Natural killer cell (primary cell): ENCODE data around the gene SLC47A2. TPM values are rescaled to one million over a fixed set of nuclear protein-coding genes. Genes with fewer than 3 reads are reported as not detected.

ENCODE experiments used
- ATAC-seq, 3 donors: fragments of 150-1000 bp in 2 of 3; fragments of 200-7000 bp in 1 of 3; cut with Tn5 transposase; 1 replicate in 1 of 3; 2 replicates in 2 of 3; pipeline ENCODE4 v1.10.0; 2021; ENCODE audit warnings: mild to moderate bottlenecking in 2 of 3, moderate library complexity in 2 of 3
- DNase-seq, 2 donors: peaks; one replicate each; pipeline versions ENCODE4 v3.0.0 to v3.0.0-alpha.2; 2013 to 2021; ENCODE audit warnings: mixed read lengths in 1 of 2
- H3K27ac ChIP-seq: one replicate; pipeline ENCODE4 v1.5.1; 2013; ENCODE audit warnings: mild to moderate bottlenecking, low read length
- H3K27me3 ChIP-seq: one replicate; pipeline ENCODE4 v1.6.1; 2013; ENCODE audit warnings: low read length; ENCODE audit not compliant: control insufficient read depth, insufficient read depth
- H3K36me3 ChIP-seq: one replicate; pipeline ENCODE4 v1.6.1; 2013; ENCODE audit warnings: low read length; ENCODE audit not compliant: control insufficient read depth, insufficient read depth
- H3K4me1 ChIP-seq: one replicate; pipeline ENCODE4 v1.6.1; 2013; ENCODE audit warnings: low read length; ENCODE audit not compliant: control insufficient read depth, insufficient read depth
- H3K4me3 ChIP-seq: one replicate; pipeline ENCODE4 v1.5.1; 2013; ENCODE audit warnings: low read length
- H3K9me3 ChIP-seq: one replicate; pipeline ENCODE4 v1.6.1; 2013; ENCODE audit warnings: low read length; ENCODE audit not compliant: control insufficient read depth, insufficient read depth
- H3K27ac Mint-ChIP-seq, 2 donors: one replicate each; pipeline ENCODE4 v1.8.0; 2022; ENCODE audit warnings: mild to moderate bottlenecking in 2 of 2, mixed read lengths in 2 of 2, moderate library complexity in 1 of 2
- H3K27me3 Mint-ChIP-seq, 2 donors: one replicate each; pipeline ENCODE4 v1.8.0; 2022; ENCODE audit warnings: low read depth in 2 of 2, mixed read lengths in 2 of 2
- H3K36me3 Mint-ChIP-seq: one replicate; pipeline ENCODE4 v1.8.0; 2022; ENCODE audit warnings: mixed read lengths
- H3K4me1 Mint-ChIP-seq, 2 donors: one replicate each; pipeline ENCODE4 v1.8.0; 2022; ENCODE audit warnings: mixed read lengths in 2 of 2
- H3K4me3 Mint-ChIP-seq: one replicate; pipeline ENCODE4 v1.8.0; 2022; ENCODE audit warnings: mild to moderate bottlenecking, moderate library complexity, mixed read lengths
- H3K9me3 Mint-ChIP-seq, 2 donors: one replicate each; pipeline ENCODE4 v1.8.0; 2022; ENCODE audit warnings: mixed read lengths in 2 of 2
- CTCF ChIP-seq: fragments of 200-600 bp; IDR thresholded peaks from one replicate; pipeline ENCODE4 v1.8.0; 2022; ENCODE audit warnings: antibody characterized with exemption
- WGBS: methylation state at CpG from one replicate; pipeline ENCODE4 v1.1.7; 2013; ENCODE audit warnings: missing lambda C conversion rate; ENCODE audit not compliant: insufficient coverage; 5-methylcytosine and 5-hydroxymethylcytosine counted together
- intact Hi-C: fragments of 100-400 bp; cut with micrococcal nuclease; formaldehyde crosslinking; loops from one replicate; pipeline ENCODE4 v1.14.2; 2022
- total RNA-seq, 4 donors: library from RNA; stranded (reverse); fragments of 120-200 nt in 1 of 4; gene quantifications; one replicate each; pipeline versions ENCODE4 v1.2.3 to v1.2.4, GENCODE V29; 2013 to 2022

The SLC47A2 gene
- total RNA-seq, 3 donors from 2014 or later (not counting 1 experiment from before 2014, with no cell fraction given) = not detected

DNA sequence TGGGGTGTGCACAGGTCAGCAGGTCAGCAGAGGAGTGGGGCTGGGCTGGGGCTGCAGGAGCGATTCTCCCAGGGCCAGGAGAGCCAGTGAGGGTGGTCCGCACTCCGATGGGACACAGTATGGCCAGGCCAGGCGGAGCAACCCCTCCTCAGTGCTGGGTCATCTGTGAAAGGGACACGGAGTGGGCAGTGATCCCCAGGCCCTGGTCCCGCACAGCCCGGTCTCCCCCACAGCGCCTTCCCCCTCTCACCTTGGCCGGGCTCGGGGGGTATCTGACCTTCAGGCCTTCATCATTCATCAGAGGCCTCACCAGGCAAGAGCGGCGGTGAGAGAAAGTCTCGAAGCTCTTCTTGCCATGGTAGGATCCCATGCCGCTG lies 21.7 kb upstream of the SLC47A2 start:
- intact Hi-C loops = no loop called here
- Histone ChIP-seq H3K4me1 (no peaks in the 10 kb centered on the region), H3K36me3 (no peaks in the 10 kb centered on the region), H3K9me3 (no peaks in the 10 kb centered on the region), H3K27ac (no peak overlapping the region), H3K4me3 (no peak overlapping the region), H3K27me3 (no peaks in the 10 kb centered on the region)
- Mint-ChIP-seq H3K27ac (no peak overlapping the region), H3K27me3 (peaks cover 0 to 3% of the 10 kb centered on the region in 2 donors), H3K4me3 (no peak overlapping the region), H3K4me1 (no peaks in the 10 kb centered on the region), H3K36me3 (no peaks in the 10 kb centered on the region), H3K9me3 (no peaks in the 10 kb centered on the region)
- DNase-seq (no peak), ATAC-seq (no peak)
- 93% methylated on average over 14 of the region's 14 CpGs for WGBS
- TF ChIP-seq CTCF = no peak

- no peaks in the 10 kb centered on the region for H3K4me1 ChIP-seq
- no peak for DNase-seq
- H3K27me3 ChIP-seq = no peaks in the 10 kb centered on the region
- no peak overlapping the region for H3K27ac ChIP-seq
- Mint-ChIP-seq H3K27ac (no peak overlapping the region), H3K36me3 (no peaks in the 10 kb centered on the region), H3K4me3 (no peak overlapping the region), H3K4me1 (no peaks in the 10 kb centered on the region), H3K9me3 (no peaks in the 10 kb centered on the region), H3K27me3 (peaks cover 0 to 3% of the 10 kb centered on the region in 2 donors)
- no peak overlapping the region for H3K4me3 ChIP-seq
- no peak for ATAC-seq
- H3K36me3 ChIP-seq = no peaks in the 10 kb centered on the region
- WGBS = 81% methylated on average over 15 of the region's 15 CpGs
- intact Hi-C loops = no loop called here
- no peaks in the 10 kb centered on the region for H3K9me3 ChIP-seq
- no peak for TF ChIP-seq CTCF
Measured at GRCh38 chr17:19737305-19738072, 21.1 kb upstream of the SLC47A2 start.

DNA sequence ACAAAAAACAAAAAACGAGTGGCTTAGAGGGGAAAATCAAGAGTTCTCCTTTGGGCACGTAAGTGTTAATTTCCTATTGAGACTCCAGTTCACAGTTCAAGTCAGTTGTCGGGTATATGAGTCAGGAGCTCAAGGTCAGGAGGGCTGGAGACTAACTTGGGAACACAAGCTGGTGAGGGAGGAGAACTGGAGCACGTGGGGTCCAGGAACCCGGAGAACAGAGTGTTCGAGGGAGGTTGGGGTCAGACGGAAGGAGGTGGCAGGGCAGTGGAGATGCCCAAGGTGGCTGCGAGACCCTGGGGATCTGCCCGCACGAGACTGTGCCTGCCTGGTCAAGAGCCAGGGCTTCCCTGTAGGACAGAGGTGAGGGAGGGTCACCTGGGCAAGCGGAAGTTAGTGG lies 19.7 kb upstream of the SLC47A2 start:
- Mint-ChIP-seq H3K4me3 (no peak overlapping the region), H3K36me3 (no peaks in the 10 kb centered on the region), H3K27me3 (peaks cover 0 to 3% of the 10 kb centered on the region in 2 donors), H3K27ac (no peak overlapping the region), H3K9me3 (no peaks in the 10 kb centered on the region), H3K4me1 (no peaks in the 10 kb centered on the region)
- H3K27ac ChIP-seq = no peak overlapping the region
- intact Hi-C loops = no loop called here
- DNase-seq (no peak), ATAC-seq (no peak)
- TF ChIP-seq CTCF = no peak
- H3K4me1 ChIP-seq = no peaks in the 10 kb centered on the region
- no peak overlapping the region for H3K4me3 ChIP-seq
- H3K9me3 ChIP-seq = no peaks in the 10 kb centered on the region
- 87% methylated on average over 11 of the region's 11 CpGs for WGBS
- H3K36me3 ChIP-seq = no peaks in the 10 kb centered on the region
- H3K27me3 ChIP-seq = no peaks in the 10 kb centered on the region
